GM18861 (cell line): ENCODE results near the gene SH3PXD2B.

Experiments
- ATAC-seq: cut with Tn5 transposase; IDR thresholded peaks from one replicate; pipeline ENCODE4 v1.9.1; 2021; ENCODE audit not compliant: unreplicated experiment

Gene SH3PXD2B

GRCh38 chr5:172280929-172281328 lies 173.4 kb downstream of the SH3PXD2B start:
- no peak for ATAC-seq

GRCh38 chr5:172280317-172280716 lies 174.0 kb downstream of the SH3PXD2B start:
- ATAC-seq: no peak

GRCh38 chr5:172278356-172278755 lies 176.0 kb downstream of the SH3PXD2B start:
- no peak for ATAC-seq

- no peak for ATAC-seq
Measured at GRCh38 chr5:172276214-172276613, 178.1 kb downstream of the SH3PXD2B start.
